IPS-15b (cell line): ENCODE data around the gene DAP3.
"Not testable (repeated sequence)": the region's sequence is repeated elsewhere in the genome, so short reads cannot be mapped to it uniquely, and the experiment has no call there.

ENCODE experiments used
- H3K27me3 ChIP-seq: one replicate; pipeline ENCODE4 v1.6.1; 2013; ENCODE audit warnings: low read length; ENCODE audit not compliant: control insufficient read depth, insufficient read depth
- H3K36me3 ChIP-seq: one replicate; pipeline ENCODE4 v1.6.1; 2013; ENCODE audit warnings: low read length; ENCODE audit not compliant: control insufficient read depth, insufficient read depth
- H3K4me1 ChIP-seq: one replicate; pipeline ENCODE4 v1.6.1; 2013; ENCODE audit warnings: mild to moderate bottlenecking, low read length; ENCODE audit not compliant: control insufficient read depth, insufficient read depth
- H3K4me3 ChIP-seq: one replicate; pipeline ENCODE4 v1.5.1; 2013; ENCODE audit warnings: low read depth, low read length
- H3K9ac ChIP-seq: one replicate; pipeline ENCODE4 v1.6.1; 2013; ENCODE audit warnings: low read depth, mild to moderate bottlenecking, low read length
- H3K9me3 ChIP-seq: one replicate; pipeline ENCODE4 v1.6.1; 2013; ENCODE audit warnings: mild to moderate bottlenecking, low read length; ENCODE audit not compliant: control insufficient read depth, insufficient read depth

DAP3 gene

DNA sequence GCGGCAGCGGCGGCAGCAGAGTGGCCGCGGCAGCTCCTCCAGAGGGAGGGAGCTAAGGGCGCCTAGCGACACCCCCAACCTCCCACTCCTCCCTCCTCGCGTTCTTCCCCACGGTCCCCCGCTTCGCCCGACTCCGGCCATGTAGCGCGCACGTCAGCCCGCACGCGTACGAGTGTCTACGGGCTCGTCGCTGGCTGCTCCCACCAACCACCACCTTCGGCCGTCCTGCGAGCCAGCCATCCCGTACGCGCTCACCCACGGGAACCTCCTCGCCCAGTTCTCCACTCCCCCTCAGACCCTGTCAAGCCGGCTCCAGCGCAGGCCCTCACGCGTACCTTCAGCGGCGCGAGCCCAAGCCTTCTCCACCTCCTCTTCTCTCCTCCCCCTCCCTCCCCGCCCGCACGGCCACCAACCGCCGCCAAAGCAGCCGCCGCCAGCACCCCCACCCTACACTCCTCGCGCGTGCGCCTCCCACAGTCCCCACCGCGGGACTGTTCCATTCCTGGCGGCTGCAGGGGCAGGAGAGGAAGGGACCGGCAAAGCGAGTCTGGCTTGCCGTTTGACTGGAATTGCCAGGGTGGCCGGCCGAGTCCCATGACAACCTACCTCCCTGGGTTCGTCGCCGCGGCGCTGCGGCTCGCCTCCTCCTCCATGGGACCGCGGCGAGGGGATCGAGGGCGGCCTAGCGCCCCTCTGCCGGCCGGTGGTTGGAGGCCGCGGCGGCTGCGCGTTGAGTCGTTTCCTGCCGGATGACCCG, 389 bp upstream of the DAP3 start, which contains the start of gene YY1AP1:
Gene YY1AP1 (minus strand): TSS at position 451 of the 757 bp plus-strand sequence. CDS start 8,338 bp downstream, outside the sequence.
- H3K9ac ChIP-seq: peak within 1 kb of the TSS; percentile 97
- peaks cover 4% of the 10 kb centered on the region for H3K9me3 ChIP-seq
- no peaks in the 10 kb centered on the region for H3K36me3 ChIP-seq
- H3K4me3 ChIP-seq: peak within 1 kb of the TSS; percentile 99
- no peaks in the 10 kb centered on the region for H3K27me3 ChIP-seq
- H3K4me1 ChIP-seq: peaks cover 7% of the 10 kb centered on the region

DNA sequence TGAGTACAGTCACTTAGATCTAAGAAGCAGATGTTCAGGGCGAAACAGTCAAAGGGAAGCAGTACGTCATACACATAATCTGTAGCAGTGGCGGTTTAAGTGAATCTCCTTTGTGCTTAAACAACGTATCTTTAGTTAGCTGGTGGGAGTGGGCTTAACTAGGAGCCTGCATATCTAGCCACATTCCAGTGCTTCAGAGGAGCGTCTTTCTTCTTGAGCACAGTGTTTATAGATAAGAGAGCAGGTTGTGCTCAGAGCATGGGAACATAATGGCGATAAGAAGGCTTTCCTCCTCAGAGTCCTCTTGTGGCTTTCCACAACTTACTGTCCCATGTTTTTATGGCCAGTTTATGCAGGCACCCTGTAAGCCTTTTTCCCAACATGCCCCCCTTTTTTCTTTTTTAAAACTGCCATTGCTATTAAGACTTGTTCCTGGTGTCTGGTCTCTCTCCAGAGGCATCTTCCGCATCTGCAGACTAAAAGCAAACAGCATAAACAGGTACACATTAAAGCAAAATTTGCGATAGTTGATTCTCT, 3.2 kb downstream of the DAP3 start:
- peaks cover 4% of the 10 kb centered on the region for H3K4me1 ChIP-seq
- peaks cover 4% of the 10 kb centered on the region for H3K9me3 ChIP-seq
- no peaks in the 10 kb centered on the region for H3K36me3 ChIP-seq

GRCh38 chr1:155694167-155694566, 5.3 kb downstream of the DAP3 start:
- H3K4me1 ChIP-seq: peaks cover 4% of the 10 kb centered on the region
- H3K9me3 ChIP-seq: peaks cover 4% of the 10 kb centered on the region
- no peaks in the 10 kb centered on the region for H3K36me3 ChIP-seq

More for the DNA sequence above, 3.2 kb downstream of the DAP3 start:
- H3K9ac ChIP-seq: no peak overlapping the region
- H3K27me3 ChIP-seq: no peaks in the 10 kb centered on the region
- H3K4me3 ChIP-seq: no peak overlapping the region

GRCh38 chr1:155695072-155695471, 6.2 kb downstream of the DAP3 start:
- H3K4me3 ChIP-seq: no peak overlapping the region
- no peak overlapping the region for H3K9ac ChIP-seq
- H3K36me3 ChIP-seq: no peaks in the 10 kb centered on the region
- peaks cover 4% of the 10 kb centered on the region for H3K9me3 ChIP-seq
- H3K27me3 ChIP-seq: no peaks in the 10 kb centered on the region
- peaks cover 4% of the 10 kb centered on the region for H3K4me1 ChIP-seq

More at GRCh38 chr1:155694167-155694566, 5.3 kb downstream of the DAP3 start:
- Histone ChIP-seq H3K4me3 (no peak overlapping the region), H3K27me3 (no peaks in the 10 kb centered on the region), H3K9ac (no peak overlapping the region)

DNA sequence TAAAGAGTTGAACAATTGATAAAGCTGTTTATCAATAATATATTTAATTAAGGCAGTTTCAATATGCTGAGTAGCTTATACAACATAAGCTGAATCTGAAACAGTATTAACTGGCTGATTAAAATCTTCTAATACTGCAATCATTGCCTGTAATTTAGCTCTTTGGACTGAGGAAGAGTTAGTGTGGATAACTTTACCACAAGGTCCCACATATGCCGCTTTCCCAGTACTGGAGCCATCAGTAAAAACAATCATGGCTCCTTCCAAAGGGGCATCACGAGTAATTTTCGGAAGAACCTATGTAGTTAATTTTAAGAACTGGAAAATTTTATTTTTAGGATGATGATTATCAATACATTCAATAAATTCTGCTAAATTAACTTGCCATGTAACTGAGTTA, 6.7 kb downstream of the DAP3 start:
- Histone ChIP-seq H3K36me3 (no peaks in the 10 kb centered on the region), H3K27me3 (no peaks in the 10 kb centered on the region), H3K4me1 (no peaks in the 10 kb centered on the region), H3K9ac (no peak overlapping the region), H3K4me3 (no peak overlapping the region), H3K9me3 (peaks cover 4% of the 10 kb centered on the region)

DNA sequence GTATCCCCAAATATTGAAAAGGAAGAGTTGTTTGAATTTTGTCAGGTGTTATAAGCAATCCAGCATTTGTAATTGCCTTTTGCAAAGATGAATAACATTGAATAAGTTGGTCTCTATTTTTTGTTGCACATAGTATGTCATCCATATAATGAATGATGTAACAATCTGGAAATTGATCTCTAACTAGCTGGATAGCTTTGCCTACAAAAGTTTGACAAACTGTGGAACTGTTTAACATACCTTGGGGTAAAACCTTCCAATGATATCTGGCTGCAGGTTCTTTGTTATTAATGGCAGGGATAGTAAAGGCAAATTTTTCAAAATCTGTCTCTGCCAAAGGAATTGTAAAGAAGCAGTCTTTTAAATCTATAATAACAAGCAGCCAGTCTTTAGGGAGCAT, 7.6 kb downstream of the DAP3 start:
- peaks cover under 1% of the 10 kb centered on the region for H3K9me3 ChIP-seq
- no peaks in the 10 kb centered on the region for H3K36me3 ChIP-seq
- H3K4me1 ChIP-seq: no peaks in the 10 kb centered on the region
- no peaks in the 10 kb centered on the region for H3K27me3 ChIP-seq
- no peak overlapping the region for H3K4me3 ChIP-seq
- no peak overlapping the region for H3K9ac ChIP-seq

DNA sequence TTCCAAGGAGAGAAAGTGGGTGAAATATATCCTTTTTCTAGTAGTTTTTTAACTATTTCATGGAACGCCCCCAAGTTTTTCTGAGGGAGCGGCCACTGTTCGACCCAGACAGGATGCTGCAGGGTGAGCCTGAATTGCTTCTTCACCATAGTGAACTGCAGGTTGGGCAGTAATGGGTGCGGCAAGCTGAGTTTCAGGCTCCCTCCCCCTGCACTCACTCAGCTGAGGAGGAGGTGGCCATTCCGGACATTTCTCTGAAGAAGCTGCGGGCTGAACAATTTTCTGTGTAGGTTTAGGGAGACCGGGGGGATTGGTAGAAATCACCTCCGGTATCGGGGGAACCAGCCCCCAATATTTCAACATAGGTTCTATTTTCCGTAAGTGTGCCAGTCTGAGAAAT, 8.2 kb downstream of the DAP3 start:
- Histone ChIP-seq H3K4me1 (no peaks in the 10 kb centered on the region), H3K27me3 (no peaks in the 10 kb centered on the region), H3K9ac (no peak overlapping the region), H3K4me3 (no peak overlapping the region), H3K36me3 (no peaks in the 10 kb centered on the region), H3K9me3 (no peaks in the 10 kb centered on the region)

DNA sequence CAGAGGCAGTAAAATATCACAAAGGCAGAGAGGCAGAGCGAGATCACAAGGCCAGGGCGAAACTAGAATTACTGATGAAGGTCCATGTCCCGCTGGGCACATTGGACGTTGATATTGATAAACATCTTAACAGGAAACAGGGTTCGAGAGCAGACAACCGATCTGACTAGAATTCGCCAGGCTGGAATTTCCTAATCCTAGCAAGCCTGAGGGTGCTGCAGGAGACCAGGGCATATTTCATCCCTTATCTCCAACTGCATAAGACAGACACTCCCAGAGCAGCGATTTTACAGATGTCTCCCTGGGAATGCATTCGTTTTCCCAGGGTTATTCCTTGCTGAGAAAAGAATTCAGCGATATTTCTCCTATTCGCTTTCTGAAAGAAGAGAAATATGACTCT, 8.7 kb downstream of the DAP3 start:
- H3K9ac ChIP-seq, H3K9me3 ChIP-seq, H3K36me3 ChIP-seq, H3K4me1 ChIP-seq, H3K4me3 ChIP-seq, H3K27me3 ChIP-seq: not testable (repeated sequence)

DNA sequence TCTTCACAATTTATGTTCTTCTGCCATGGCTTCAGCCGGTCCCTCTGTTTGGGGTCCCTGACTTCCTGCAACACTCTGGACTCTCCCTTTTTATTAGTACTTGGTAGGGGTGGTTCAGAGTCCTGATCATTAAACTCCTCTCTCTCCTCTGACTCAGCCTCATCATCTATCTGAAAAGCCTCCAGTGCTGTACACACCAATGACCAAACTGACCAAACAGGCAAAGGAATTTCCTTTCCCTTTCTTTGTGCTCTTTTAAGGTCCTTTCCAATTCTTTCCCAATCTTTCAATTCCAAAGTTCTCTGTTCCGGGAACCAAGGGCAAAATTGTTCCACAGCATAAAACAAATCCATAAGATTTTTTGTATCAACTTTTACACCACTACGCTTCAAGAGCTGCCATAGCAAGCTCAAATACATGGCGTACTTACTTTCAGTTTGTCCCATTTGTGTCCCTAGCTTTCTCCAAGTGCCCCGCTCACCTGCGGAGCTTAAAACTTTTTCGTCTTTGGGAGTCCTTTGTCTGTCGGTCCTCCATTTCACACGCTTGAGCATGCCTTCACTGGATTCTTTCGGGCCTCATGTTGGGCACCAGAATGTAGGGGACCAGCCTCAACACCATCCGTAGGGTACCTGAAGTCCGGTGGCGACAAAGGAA, 9.6 kb downstream of the DAP3 start:
- H3K4me1 ChIP-seq: no peaks in the 10 kb centered on the region
- no peaks in the 10 kb centered on the region for H3K9me3 ChIP-seq
- H3K4me3 ChIP-seq: no peak overlapping the region
- H3K36me3 ChIP-seq: no peaks in the 10 kb centered on the region
- no peak overlapping the region for H3K9ac ChIP-seq
- no peaks in the 10 kb centered on the region for H3K27me3 ChIP-seq

DNA sequence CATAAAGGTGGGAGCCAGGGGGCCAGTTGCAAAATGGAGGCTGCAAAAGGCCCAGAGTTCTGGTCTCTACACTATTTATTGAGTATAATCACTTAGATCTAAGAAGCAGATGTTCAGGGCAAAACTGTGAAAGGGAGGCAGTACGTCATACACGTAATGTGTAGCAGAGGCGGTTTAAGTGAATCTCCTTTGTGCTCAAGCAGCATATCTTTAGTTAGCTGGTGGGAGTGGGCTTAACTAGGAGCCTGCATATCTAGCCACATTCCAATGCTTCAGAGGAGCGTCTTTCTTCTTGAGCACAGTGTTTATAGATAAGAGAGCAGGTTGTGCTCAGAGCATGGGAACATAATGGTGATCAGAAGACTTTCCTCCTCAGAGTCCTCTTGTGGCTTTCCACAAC, 10.2 kb downstream of the DAP3 start:
- H3K4me1 ChIP-seq, H3K36me3 ChIP-seq, H3K4me3 ChIP-seq, H3K9me3 ChIP-seq, H3K27me3 ChIP-seq, H3K9ac ChIP-seq: not testable (repeated sequence)

GRCh38 chr1:155701675-155702074, 12.8 kb downstream of the DAP3 start:
- H3K4me3 ChIP-seq, H3K27me3 ChIP-seq, H3K9me3 ChIP-seq, H3K36me3 ChIP-seq, H3K4me1 ChIP-seq, H3K9ac ChIP-seq: not testable (repeated sequence)

- no peak overlapping the region for H3K9ac ChIP-seq
- H3K9me3 ChIP-seq: no peaks in the 10 kb centered on the region
- no peak overlapping the region for H3K4me3 ChIP-seq
- no peaks in the 10 kb centered on the region for H3K4me1 ChIP-seq
- no peaks in the 10 kb centered on the region for H3K27me3 ChIP-seq
- no peaks in the 10 kb centered on the region for H3K36me3 ChIP-seq
These were observed 14.3 kb downstream of the DAP3 start for GRCh38 chr1:155703216-155703615.
